ENCODE measurements around the gene UPK1B.
A peak's percentile ranks its signal among the peaks of the same experiment; 100 is the strongest.
"Not testable (repeated sequence)": the region's sequence is repeated elsewhere in the genome, so short reads cannot be mapped to it uniquely, and the experiment has no call there.

The UPK1B gene

DNA sequence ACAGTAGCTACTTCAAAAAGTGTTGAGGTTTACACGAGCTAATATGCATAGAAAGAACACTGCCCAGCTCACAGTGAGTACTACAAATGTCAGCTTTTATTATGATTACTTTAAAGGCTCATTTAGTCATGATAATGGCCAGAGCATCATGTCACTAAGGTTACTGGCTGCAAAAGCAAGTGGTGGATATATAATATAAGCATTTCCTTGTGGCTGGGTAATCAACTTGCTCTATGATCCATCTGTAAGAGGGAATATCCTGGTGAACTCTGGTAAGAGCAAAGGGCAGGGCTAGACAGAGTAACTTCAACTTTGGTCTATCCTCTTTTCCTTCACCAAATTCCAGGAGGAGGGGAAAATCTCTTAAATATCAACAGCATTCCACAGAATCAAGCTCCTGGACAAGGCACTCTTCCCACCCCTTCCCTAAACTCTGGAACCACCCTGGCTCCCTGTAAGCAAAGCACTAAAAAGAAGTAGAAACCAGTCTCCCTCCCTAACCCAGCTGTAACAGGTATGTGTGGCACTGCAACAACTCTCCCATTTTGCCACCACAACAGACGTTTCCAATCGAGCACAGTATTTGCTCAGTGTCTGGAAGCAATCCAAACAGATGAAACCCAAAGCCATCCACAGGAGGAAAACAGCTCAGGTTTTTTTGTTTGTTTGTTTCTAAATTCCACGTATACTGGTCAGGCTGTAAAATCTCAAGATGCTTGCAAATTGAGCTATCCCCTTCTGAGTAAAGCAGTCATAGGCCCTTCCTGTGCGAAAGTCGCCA, 53.9 kb downstream of the UPK1B start:
- DNase-seq: no peak

GRCh38 chr3:119228373-119229145, 55.2 kb downstream of the UPK1B start:
- no peak for DNase-seq

DNA sequence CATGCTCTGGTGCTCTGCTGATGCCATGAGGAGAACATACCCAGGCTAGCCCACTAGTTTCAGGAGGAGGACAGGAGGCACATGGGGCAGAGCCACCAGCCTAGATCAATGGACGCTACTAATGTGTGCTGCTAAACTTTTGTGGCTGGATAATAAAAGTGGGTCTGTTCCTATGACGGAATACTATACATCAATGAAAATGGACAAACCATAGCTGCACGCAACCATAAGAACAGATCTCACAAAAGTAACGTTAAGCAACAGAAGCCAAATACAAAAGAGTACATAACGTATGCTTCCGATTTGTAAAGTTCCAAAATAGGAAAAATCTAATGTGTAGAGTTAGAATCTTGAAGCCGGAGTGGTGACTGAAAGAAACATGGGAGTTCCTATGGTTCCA, 55.8 kb downstream of the UPK1B start:
- no peak for DNase-seq

- DNase-seq: no peak
Observed at GRCh38 chr3:119230071-119230470, 56.7 kb downstream of the UPK1B start.

DNA sequence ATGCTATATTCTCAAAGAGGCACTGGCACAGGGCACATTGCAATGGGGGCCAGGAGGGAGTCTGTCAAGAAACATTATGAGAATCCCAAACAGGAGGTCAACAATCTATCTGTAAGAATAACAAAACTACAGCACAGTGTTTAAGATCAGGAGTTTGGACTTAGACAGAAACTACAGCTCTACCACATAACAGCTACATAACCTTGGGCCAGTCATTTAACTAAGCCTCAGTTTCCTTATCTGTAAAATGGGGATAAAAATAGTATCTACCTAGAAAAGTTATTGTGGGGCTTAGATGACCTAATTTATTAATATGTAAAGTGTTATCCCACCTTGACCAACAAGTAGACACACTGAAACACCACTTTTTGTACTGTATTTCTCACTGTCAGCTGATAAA, 57.3 kb downstream of the UPK1B start:
- no peak for DNase-seq

DNA sequence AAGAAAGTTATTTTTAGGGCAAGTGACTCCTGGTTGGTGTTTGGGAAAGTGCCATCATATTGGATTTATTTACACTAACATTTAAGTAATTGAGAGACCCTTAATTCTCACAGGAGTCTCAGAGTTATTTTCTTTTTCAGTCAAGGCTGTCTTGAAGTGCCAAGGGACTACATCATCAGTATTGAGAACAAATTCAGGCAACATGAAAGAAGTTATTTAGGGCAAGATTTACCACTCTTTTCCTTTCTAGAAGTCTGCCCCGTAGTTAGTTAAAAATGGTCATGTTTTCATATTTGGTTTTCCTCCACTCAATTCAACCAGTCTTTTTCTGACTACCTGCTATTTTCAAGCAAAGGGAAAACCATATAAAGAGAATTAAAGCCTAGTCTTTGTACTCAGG, 61.2 kb downstream of the UPK1B start:
- no peak for DNase-seq

DNA sequence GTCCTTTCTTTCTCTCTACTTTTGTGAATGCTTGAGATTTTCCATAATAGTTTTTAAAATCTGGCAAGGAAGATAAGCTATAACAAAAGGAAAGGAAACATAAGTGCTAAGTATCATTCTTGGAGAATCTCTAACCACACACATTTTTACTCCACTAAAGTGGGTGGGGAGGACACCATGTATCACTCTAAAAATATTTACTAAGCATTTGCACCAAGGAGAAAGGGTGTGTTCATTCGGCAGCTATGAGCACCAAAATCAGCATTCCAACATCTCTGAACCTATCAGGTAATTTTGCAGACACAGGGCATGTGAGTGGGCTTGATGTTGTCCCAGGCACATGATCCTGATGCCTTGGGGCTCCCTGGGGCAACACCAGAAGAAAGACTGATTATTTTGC, 61.8 kb downstream of the UPK1B start:
- no peak for DNase-seq

- peak; percentile 37 for DNase-seq
Observed at GRCh38 chr3:119236756-119237155, 63.4 kb downstream of the UPK1B start.

DNA sequence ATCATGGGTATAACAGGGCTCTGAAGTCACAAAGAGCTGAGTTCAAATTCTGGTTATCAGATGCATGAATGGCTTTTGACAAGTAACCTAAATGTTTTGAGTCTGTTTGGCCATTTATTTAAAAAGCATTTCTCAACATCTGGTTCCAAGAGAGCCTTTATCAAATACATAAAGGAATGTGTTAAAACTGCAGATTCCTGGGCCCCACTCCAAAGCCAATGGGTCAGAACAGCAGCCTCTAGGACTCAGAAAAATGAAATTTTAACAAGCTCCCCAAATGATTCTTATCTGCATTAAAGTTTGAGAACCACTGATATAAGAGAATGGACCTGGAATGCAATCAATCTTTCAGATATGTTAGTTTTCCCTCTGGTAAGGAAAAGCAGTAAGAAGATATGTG, 63.9 kb downstream of the UPK1B start:
- no peak for DNase-seq

DNA sequence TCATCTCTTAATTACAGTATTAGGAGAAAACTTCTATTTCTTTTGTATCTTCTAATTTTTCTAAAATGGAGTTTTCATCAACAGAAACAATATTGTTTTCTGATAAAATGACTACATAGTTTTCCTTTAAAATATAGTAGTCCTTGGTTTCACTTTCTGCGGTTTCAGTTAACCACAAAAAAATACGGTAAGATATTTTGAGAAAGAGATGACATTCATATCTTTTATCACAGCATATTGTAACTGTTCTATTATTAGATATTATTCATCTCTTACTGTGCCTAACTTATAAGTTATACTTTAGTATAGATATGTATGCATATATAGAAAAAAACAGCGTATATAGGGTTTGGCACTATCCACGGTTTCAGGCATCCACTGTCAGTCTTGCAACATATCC, 65.0 kb downstream of the UPK1B start:
- no peak for DNase-seq

DNA sequence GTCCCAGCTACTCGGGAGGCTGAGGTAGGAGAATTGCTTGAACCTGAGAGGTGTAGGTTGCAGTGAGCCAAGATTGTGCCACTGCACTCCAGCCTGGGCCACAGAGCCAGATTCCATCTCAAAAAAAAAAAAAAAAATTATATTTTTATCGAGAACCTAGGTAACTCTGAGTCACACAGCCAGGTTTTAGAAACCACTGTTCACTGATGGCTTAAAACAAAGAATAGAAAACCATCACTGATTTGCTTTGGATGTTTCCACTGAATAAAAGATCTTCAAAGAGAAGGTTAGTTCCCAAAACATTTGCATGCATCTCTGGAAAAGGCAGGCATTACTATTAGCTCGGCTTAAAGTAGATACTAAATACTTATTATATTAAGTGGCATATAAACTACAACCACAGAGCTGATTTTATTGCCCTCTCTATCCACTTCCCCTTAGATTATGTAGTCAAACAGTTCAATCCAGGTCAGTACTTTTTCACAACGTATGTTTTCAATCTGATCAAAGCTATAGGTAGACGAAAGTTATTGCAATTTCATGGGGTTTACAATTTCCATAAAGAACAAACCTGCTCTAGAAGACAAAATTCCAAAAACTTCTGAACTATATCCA, 65.9 kb downstream of the UPK1B start:
- DNase-seq: peak; percentile 7

DNA sequence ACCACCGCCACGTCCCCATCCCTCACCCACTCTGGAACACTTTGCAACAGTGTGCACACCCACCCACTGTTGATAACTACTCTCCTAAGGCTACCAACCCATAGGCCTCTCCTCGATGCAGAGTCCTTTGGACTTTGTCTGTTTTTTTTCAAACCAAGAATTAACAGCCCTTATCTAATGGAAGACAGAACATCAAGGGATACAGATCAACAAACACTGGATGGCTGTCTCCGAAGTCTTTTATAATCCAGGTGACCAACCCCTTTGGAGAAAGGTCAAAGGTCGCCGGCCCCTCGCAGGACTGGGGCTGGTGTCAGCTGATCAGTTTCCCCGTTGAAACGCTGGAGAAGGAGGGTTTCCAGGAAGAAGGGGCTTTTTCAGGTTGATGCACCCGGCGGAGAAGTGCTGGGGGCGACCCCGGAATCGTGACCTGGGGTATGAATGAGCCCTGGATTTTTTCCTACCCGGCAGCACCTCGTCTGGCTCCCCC, 66.7 kb downstream of the UPK1B start:
- DNase-seq: no peak

GRCh38 chr3:119240591-119241434, 67.4 kb downstream of the UPK1B start, which contains the start of gene B4GALT4:
TSS of gene B4GALT4 (minus strand) at chr3:119240878. CDS start at chr3:119230099, 10,779 bp downstream.
- DNase-seq: peak; percentile 74

GRCh38 chr3:119242387-119243057, 69.1 kb downstream of the UPK1B start:
- DNase-seq: not testable (repeated sequence)

GRCh38 chr3:119243058-119243529, 69.7 kb downstream of the UPK1B start:
- DNase-seq: not testable (repeated sequence)

DNA sequence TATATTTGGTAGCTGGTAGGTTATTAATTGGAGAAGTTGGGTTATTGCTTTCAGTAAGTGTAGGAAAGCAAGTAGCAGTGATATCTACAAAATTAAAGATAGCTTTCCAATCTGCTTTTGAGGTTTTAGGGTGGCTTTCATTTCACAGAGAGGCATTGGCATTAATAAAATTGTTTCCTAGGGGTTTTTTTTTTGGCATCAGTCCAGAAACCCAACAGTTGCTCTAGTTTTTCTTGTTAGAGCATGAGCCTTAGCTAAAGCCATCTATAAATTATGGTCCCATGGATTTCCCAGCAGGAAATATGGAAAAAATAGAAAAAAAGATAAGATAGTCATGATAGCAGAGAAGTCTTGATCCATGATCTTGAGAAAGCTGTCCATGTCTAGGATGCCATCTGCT, 70.3 kb downstream of the UPK1B start:
- no peak for DNase-seq

DNA sequence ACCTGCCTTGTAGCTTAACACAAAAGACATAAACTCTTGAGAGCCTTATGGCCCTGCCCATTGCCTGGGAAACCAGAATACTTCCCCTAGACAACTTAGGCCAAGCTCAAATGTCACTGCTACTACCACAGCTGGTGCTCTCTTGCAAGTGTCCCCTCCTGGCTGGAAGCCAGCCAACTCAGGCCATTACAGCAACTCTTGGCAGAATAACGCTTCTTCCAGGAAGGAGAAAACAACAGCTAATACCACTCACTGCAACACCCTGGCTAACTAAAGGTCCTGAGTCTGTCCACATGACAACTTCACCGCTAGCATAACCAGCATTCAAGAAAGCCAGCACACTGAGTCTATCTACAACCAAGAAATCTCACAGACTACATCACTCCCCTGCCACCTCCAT, 72.4 kb downstream of the UPK1B start:
- DNase-seq: peak; percentile 71
